ENCODE results near the gene NAP1L4.

The NAP1L4 gene

GRCh38 chr11:3011891-3012885 lies 20.1 kb upstream of the NAP1L4 start:
- no peak for DNase-seq (ENCODE audit: extremely low spot score, insufficient read length, low read depth)
- FAIRE-seq = no peak

- DNase-seq (ENCODE audit: extremely low spot score, insufficient read length, low read depth) (no peak), FAIRE-seq (no peak)
Measured at GRCh38 chr11:3010521-3011275, 18.6 kb upstream of the NAP1L4 start.

DNA sequence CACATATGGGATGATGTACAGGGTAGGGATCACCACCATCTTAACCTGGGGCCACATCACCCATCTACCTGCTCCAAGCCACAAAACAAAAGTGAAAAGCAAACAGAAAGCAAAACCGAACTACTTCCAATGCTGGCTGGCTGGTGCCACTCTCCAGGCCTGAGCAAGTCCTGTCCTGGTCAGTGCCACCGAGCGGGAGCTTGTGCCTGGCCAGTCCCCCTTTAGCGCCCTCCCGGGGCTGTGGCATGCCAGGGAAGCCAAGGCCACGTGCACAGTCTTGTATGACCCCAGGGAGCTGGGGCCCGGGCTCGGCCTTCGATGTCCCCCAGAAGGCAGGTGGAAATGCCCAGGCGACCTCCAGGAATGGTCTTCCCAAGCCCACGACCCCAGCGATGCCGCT lies 17.9 kb upstream of the NAP1L4 start:
- FAIRE-seq (no peak), DNase-seq (ENCODE audit: extremely low spot score, insufficient read length, low read depth) (no peak)

- no peak for DNase-seq (ENCODE audit: extremely low spot score, insufficient read length, low read depth)
- no peak for FAIRE-seq
Measured at GRCh38 chr11:3009481-3009880, 17.4 kb upstream of the NAP1L4 start.

GRCh38 chr11:3008746-3009336 lies 16.7 kb upstream of the NAP1L4 start:
- no peak for DNase-seq (ENCODE audit: extremely low spot score, insufficient read length, low read depth)
- FAIRE-seq = no peak

DNA sequence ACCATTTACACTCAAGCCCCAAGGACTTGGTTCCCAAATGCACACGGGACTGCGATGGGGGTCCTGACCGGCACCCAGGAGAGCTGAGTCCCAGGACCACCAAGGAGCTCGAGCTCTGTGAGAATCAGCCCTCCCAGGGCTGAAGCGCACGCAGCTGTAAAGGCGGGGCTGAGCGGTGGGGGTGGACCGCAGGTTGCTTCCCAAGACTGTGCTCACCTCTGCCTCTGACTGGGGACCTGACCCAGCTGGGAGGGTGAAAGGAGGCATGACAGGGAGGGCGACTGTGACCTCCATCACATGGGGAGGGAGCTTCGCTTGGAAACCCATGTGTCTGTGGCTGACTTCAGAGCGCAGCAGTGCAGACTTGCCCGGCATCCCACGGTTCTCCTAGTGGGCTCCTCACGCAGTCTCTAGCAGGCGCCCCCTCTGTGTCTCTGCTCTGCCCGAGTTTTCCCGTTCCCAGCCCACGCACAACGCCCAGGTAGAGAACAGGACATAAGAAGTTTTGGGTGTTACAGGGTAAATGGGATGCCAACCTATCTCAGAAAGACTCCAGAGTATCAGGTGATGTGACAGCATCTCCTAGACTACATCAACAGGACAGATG lies 15.4 kb upstream of the NAP1L4 start:
- DNase-seq (ENCODE audit: extremely low spot score, insufficient read length, low read depth) = no peak
- FAIRE-seq = no peak

- no peak for FAIRE-seq
- no peak for DNase-seq (ENCODE audit: extremely low spot score, insufficient read length, low read depth)
Measured at GRCh38 chr11:3006505-3007260, 14.6 kb upstream of the NAP1L4 start.

DNA sequence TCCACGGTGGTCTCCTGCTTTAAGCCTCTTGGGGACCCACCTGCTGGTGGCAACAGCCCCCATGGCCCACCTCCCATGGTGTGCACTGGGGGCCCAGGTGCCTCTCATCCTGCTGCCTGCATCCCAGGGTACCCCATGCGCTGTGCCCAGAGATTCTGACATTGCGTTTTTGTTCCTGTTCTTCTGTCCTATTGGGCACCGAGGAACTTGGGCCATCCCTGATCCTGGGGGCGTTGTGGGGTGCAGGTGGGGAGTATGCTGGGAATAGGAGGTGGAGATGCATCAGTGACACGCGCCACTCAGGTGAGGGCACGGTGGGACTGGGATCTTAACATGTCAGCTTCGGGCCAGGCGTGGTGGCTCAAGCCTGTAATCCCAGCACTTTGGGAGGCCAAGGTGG lies 12.4 kb upstream of the NAP1L4 start:
- FAIRE-seq (no peak), DNase-seq (ENCODE audit: extremely low spot score, insufficient read length, low read depth) (no peak)

DNA sequence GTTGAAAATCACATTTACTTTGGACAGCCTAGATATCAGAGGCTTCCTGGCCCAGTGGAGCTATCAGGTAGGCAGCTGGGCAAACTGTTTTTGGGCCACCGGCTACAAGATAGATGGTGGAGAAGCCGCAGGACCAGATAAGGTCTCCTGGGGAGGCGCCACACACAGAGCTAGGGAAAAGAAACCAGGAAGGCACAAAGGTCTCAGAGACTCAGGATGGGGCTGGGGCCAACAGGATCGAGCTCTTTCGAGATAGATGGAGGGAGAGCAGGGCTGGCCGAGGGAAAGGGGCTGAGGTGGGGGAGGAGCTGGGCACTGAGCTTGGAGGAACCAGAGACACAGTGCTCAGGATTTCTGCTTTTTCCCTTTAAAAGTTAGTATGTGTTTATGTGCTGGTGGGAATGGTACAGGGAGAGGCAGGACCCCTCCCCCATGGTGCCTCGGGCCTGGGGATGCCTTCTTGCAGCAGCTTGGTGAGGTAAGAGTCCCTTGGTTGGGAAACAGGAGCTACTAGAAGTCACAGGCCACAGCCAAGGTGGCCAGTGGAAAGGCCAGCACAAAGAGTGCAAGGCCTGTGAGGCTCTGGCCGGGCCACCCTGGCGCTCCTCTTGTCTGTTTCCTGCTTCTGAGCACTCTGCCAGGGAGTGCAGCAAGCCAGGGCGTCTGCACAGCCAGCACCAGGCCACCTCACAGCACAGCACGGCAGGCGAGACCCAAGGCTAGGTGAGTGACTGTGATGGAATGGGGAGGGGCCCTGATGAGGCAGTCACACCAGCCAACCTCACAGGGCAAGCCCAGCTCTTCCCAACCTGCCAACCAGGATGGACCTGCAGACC lies 11.5 kb upstream of the NAP1L4 start:
- FAIRE-seq = no peak

DNA sequence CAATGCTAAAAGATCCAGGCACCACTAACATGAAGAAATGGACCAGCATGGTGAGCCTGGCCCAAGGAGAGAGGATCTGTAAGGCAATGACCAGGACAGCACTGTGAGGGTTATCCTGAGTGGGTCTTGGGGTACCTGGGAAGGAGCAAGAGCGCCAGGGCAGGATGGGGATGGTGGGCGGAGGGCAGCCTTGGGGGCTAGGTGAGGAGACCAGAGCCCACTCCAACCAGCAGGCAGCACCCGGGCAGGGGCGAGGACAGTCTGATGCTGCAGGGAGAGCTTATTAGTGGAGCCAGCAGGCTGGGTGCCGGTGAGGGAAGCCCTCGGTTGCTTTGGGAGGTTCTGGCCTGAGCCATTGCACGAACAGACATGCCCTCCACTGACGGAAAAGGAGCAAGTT lies 10.7 kb upstream of the NAP1L4 start:
- no peak for FAIRE-seq
- no peak for DNase-seq (ENCODE audit: extremely low spot score, insufficient read length, low read depth)

More for the DNA sequence above, 11.5 kb upstream of the NAP1L4 start:
- DNase-seq (ENCODE audit: extremely low spot score, insufficient read length, low read depth) = no peak

- FAIRE-seq (no peak), DNase-seq (ENCODE audit: extremely low spot score, insufficient read length, low read depth) (no peak)
Measured at GRCh38 chr11:3002351-3002861, 10.3 kb upstream of the NAP1L4 start.

DNA sequence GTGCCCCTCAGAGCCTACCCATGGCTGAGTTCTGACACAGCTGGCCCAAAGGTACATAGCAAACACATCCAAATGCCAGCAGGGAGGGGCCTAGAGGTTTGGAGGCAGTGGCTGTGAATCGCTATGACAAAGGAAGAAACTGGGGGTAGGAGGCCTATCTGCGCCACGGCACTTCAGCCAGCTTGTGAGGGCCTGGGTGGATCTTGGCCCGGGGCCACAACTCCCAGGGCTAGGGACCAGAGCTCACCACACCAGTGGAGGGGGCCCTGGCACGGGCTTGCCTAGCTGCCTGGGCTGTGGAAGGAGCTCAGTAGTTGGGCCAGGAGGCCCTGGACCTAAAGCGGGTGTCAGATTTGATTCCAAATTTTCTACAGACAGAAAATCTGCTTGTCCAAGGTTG lies 9.4 kb upstream of the NAP1L4 start:
- no peak for FAIRE-seq

DNA sequence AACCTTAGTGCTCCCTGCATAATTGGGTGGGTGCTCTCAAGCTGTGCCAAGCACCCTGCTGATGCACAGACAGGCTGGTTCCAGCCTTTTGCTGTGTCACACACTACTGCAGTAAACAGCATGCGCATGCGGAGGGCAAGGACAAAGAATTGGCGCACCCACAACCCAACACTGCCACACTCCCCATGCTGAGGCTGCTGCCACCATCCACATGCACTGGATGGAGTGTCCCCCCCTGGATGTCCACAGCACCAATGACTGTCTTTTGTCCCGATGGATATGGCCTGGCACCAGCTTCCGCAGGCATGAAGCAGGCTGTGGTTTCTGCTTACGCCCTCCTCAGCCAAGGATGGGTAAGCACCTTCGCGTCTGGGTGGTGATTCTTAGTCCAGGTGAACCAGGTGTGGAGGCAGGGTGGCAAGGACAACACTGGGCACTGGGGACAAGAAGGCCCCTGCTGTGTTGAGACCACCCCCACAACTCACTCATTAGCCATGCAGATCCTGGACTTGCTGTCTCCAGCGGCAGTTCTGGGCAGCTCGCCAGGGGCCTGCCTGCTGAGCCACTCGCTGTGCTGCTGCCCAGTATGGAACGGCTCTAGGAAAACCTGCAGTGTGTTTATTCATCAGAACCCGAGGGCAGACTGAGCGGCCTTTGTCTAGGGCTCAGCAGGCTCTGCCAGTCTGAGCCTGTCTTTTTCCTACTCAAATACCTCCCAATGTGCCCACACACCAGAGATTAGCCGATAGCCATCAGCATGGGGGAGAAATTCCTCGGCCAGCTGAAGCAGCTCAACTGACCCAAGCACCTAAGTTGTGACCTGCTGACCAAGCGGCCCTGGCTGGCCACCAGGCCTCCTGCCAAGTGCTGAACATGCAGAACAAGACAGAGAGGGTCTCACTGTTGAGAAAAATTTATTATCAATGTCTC lies 8.2 kb upstream of the NAP1L4 start:
- DNase-seq (ENCODE audit: extremely low spot score, insufficient read length, low read depth) (no peak), FAIRE-seq (no peak)

More for the DNA sequence above, 9.4 kb upstream of the NAP1L4 start:
- no peak for DNase-seq (ENCODE audit: extremely low spot score, insufficient read length, low read depth)

DNA sequence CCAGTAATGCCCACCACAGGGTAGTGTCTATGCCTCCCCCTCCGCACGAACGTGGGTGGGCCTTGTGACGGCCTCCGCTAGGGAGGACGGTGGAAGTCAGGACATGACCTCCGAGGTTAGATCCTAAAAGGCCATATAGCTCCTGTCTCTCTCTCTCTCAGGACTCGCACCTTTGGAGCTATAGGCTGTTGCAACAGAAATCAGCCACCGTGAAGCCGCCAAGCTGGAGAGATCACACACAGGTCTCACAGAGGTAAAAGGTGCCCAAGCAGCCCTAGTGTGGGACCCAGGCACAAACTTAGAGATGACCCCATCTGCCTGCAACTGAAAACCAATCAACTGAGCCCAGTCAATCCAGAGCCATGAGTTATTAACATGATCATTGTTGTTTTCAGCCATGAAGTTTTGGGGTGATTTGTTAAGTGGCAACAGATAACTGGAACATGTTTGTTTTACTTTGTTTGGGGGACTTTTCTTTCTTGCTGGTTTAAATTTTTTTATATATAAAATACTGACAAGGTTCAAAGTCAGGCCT lies 7.4 kb upstream of the NAP1L4 start:
- no peak for DNase-seq (ENCODE audit: extremely low spot score, insufficient read length, low read depth)
- no peak for FAIRE-seq

- FAIRE-seq (no peak), DNase-seq (ENCODE audit: extremely low spot score, insufficient read length, low read depth) (no peak)
Measured at GRCh38 chr11:2998073-2998850, 6.1 kb upstream of the NAP1L4 start.

DNA sequence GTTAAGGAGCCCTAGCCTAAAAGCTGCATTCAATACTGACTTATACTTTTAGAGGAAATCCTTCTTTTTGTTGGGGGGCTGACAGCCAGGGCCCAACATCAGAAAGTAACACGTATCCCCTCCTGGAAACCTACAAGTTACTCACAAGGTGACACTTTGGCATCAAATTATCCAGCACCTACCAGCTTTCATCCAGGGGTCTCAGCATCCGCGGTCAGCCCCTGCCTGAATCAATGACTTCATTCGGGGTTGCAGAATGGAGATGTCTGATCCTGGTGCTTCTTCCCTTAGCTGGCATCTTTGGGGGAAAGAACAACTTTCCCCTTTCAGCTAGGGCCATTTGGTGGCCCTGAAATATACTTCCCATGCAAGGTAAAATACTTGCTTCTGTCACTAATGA lies 5.3 kb upstream of the NAP1L4 start:
- FAIRE-seq = no peak
- no peak for DNase-seq (ENCODE audit: extremely low spot score, insufficient read length, low read depth)

- DNase-seq (ENCODE audit: extremely low spot score, insufficient read length, low read depth) = no peak
- no peak for FAIRE-seq
Measured at GRCh38 chr11:2996976-2997375, 4.8 kb upstream of the NAP1L4 start.

Measured in GM18507 (cell line).